ENCODE measurements around the gene SLC2A10. TPM values are rescaled to one million over a fixed set of nuclear protein-coding genes. Genes with fewer than 3 reads are reported as not detected.

SLC2A10 gene
- total RNA-seq, 1 experiment from 2014 or later = 9.6 TPM

DNA sequence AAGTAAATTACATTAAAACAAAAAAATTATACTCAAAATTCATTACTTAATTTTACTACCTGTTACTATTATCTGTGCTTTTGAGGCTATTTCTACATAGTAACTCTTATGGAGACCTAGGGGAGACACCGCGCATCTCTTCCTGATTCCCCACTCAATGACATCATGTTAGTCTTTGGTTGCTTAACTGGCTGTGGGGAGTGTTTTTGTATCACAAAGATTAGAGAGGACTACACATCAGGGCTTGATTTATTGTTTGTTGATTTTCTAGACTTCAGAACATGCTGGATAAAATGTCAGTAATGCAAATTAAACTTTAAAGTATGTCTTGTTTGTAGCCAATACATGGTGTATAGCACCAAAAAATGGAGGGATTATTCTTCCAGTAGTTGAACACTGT lies 26.0 kb downstream of the SLC2A10 start:
- TF ChIP-seq EZH2phosphoT487 (IDR thresholded peaks at IDR 0.05; ENCODE audit: borderline replicate concordance, low read length) (no peak), EZH2 (IDR thresholded peaks at IDR 0.05; ENCODE audit: low read length, unreplicated experiment) (no peak)
- TF ChIP-seq, protein P1, sequence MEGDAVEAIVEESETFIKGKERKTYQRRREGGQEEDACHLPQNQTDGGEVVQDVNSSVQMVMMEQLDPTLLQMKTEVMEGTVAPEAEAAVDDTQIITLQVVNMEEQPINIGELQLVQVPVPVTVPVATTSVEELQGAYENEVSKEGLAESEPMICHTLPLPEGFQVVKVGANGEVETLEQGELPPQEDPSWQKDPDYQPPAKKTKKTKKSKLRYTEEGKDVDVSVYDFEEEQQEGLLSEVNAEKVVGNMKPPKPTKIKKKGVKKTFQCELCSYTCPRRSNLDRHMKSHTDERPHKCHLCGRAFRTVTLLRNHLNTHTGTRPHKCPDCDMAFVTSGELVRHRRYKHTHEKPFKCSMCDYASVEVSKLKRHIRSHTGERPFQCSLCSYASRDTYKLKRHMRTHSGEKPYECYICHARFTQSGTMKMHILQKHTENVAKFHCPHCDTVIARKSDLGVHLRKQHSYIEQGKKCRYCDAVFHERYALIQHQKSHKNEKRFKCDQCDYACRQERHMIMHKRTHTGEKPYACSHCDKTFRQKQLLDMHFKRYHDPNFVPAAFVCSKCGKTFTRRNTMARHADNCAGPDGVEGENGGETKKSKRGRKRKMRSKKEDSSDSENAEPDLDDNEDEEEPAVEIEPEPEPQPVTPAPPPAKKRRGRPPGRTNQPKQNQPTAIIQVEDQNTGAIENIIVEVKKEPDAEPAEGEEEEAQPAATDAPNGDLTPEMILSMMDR (conservative IDR thresholded peaks at IDR 0.05; ENCODE audit: low read depth, low read length) = no peak

DNA sequence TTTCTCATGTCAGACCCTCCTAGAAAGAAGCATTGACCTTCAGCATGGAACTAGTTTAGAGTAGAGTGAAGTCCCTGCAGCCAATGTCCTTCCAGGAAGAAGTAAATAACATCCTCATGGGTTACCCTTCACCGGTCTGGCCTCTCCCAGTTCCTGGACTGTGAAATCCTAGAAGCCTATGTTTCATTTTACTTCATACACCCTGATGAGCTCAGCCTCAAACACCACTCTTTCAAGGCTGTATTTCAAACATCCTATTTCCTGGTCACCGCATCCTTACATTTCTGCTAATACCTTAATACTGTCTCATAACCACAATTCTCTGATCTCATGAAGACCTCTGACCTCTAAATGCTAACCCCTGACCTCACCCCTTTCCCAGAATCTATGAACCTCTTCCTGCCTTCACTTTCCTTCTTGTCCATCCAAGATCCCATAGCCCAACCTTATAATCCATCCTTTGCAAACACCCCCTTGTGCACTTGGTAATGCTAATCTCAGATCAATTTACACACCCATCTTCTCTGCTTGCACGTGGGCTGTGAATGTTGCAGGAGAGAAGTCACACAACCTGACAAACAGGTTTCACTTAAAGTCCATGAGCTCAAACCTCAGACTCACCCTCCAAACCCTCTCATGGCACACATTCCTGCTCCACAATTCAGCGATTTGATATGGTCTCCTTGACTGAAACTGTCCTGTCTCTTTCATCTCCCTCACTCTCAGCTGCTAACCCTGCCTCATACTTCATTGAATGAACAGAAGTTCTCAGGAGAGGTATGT lies 30.2 kb downstream of the SLC2A10 start:
- no peak overlapping the region; the same call in 1 of the 2 replicates for H3K9ac ChIP-seq (ENCODE audit: low read length)
- H3K4me2 ChIP-seq (ENCODE audit: low read length) = peak overlapping the region; percentile 57
- no peaks in the 10 kb centered on the region for H3F3A ChIP-seq (ENCODE audit: low read length, unreplicated experiment)
- intact Hi-C loops (cut with micrococcal nuclease) = no loop called here
- H3K9me3 ChIP-seq (ENCODE audit: low read length) = no peaks in the 10 kb centered on the region
- no peak overlapping the region for H3K4me3 ChIP-seq (ENCODE audit: low read length)
- CTCF ChIA-PET = interaction anchor here (1.8 kb wide), 1 partner anchor 13 kb away, joined by 6 read pairs; no protein-coding TSS in a partner anchor
- POLR2A ChIA-PET (ENCODE audit: unreplicated experiment) = interaction anchor here (0.5 kb wide), 1 partner anchor 12 kb away, joined by 3 read pairs; no protein-coding TSS in a partner anchor
- no TSS peak for BruUV-seq (replicated peaks)
- peak overlapping the region; percentile 74 for H3K27ac ChIP-seq (ENCODE audit: low read length)
- peak; percentile 89 for DNase-seq
- no peaks in the 10 kb centered on the region for H4K20me1 ChIP-seq (ENCODE audit: low read length)
- no peaks in the 10 kb centered on the region for H3K79me2 ChIP-seq (ENCODE audit: low read length)
- H2AFZ ChIP-seq (ENCODE audit: low read length) = peak overlapping the region; percentile 54
- no peaks in the 10 kb centered on the region for H3K36me3 ChIP-seq (ENCODE audit: low read depth, low read length)
- TF ChIP-seq EZH2 (IDR thresholded peaks at IDR 0.05; ENCODE audit: low read length, unreplicated experiment) = no peak
- no peaks in the 10 kb centered on the region for H3K27me3 ChIP-seq (ENCODE audit: low read length)
- H3K4me1 ChIP-seq (ENCODE audit: insufficient read depth, low read length) = peaks cover 29% of the 10 kb centered on the region
- peak; percentile 84 for ATAC-seq
- no peaks in the 10 kb centered on the region for H3K9me2 ChIP-seq (replicated peaks; ENCODE audit: low read length)

More for the DNA sequence above, 26.0 kb downstream of the SLC2A10 start:
- no peak overlapping the region for H3K4me2 ChIP-seq (ENCODE audit: low read length)
- CTCF ChIA-PET = interaction anchor here (0.5 kb wide), 1 partner anchor 133 kb away, joined by 5 read pairs; no protein-coding TSS in a partner anchor
- no peak overlapping the region for H3K9ac ChIP-seq (ENCODE audit: low read length)
- no peak overlapping the region for H2AFZ ChIP-seq (ENCODE audit: low read length)
- intact Hi-C loops (cut with micrococcal nuclease) = no loop called here
- no peaks in the 10 kb centered on the region for H3K79me2 ChIP-seq (ENCODE audit: low read length)
- no peaks in the 10 kb centered on the region for H3K27me3 ChIP-seq (ENCODE audit: low read length)
- POLR2A ChIA-PET (ENCODE audit: unreplicated experiment) = no interaction called here
- no peak overlapping the region for H3K27ac ChIP-seq (ENCODE audit: low read length)
- BruUV-seq (replicated peaks) = no TSS peak
- peaks cover 23% of the 10 kb centered on the region for H3K4me1 ChIP-seq (ENCODE audit: insufficient read depth, low read length)
- H3K9me2 ChIP-seq (replicated peaks; ENCODE audit: low read length) = no peaks in the 10 kb centered on the region
- no peaks in the 10 kb centered on the region for H3K36me3 ChIP-seq (ENCODE audit: low read depth, low read length)
- H3F3A ChIP-seq (ENCODE audit: low read length, unreplicated experiment) = no peaks in the 10 kb centered on the region
- no peaks in the 10 kb centered on the region for H4K20me1 ChIP-seq (ENCODE audit: low read length)
- no peak for DNase-seq
- no peak overlapping the region for H3K4me3 ChIP-seq (ENCODE audit: low read length)
- no peaks in the 10 kb centered on the region for H3K9me3 ChIP-seq (ENCODE audit: low read length)
- no peak for ATAC-seq

DNA sequence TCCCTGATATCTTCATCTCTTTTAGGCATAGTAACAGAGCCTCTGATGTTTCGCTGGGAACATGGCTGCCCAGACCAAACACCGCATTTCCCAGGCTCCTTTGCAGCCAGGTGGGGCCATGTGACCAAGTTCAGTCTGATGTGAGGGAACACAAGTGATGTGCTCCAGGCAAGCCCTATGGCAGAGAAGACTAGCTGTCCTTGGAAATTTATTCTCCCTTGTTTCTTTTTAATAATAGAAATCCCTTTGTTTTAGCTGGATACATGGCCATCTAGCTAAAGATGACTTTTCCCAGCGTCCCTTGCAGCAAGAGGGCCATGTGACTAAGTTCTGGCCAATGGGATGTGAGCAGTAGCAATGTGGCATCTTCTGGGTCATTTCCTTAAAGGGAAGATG lies 30.8 kb downstream of the SLC2A10 start:
- peaks cover 29% of the 10 kb centered on the region for H3K4me1 ChIP-seq (ENCODE audit: insufficient read depth, low read length)
- H3K36me3 ChIP-seq (ENCODE audit: low read depth, low read length) = no peaks in the 10 kb centered on the region
- BruUV-seq (replicated peaks) = TSS peak; percentile 27
- no peaks in the 10 kb centered on the region for H3K27me3 ChIP-seq (ENCODE audit: low read length)
- DNase-seq (no peak), ATAC-seq (no peak)
- H4K20me1 ChIP-seq (ENCODE audit: low read length) = no peaks in the 10 kb centered on the region
- CTCF ChIA-PET = interaction anchor here (1.8 kb wide), 1 partner anchor 12 kb away, joined by 6 read pairs; no protein-coding TSS in a partner anchor
- peak overlapping the region; percentile 57 for H3K4me2 ChIP-seq (ENCODE audit: low read length)
- H3F3A ChIP-seq (ENCODE audit: low read length, unreplicated experiment) = no peaks in the 10 kb centered on the region
- peak overlapping the region; percentile 74 for H3K27ac ChIP-seq (ENCODE audit: low read length)
- TF ChIP-seq EZH2 (IDR thresholded peaks at IDR 0.05; ENCODE audit: low read length, unreplicated experiment) = no peak
- TF ChIP-seq, protein P1 (conservative IDR thresholded peaks at IDR 0.05; ENCODE audit: low read depth, low read length) = no peak
- no peak for TF ChIP-seq EZH2phosphoT487 (IDR thresholded peaks at IDR 0.05; ENCODE audit: borderline replicate concordance, low read length)
- no peaks in the 10 kb centered on the region for H3K79me2 ChIP-seq (ENCODE audit: low read length)
- H3K9ac ChIP-seq (ENCODE audit: low read length) = no peak overlapping the region; the same call in 1 of the 2 replicates
- no peaks in the 10 kb centered on the region for H3K9me2 ChIP-seq (replicated peaks; ENCODE audit: low read length)
- no peak overlapping the region for H3K4me3 ChIP-seq (ENCODE audit: low read length)
- POLR2A ChIA-PET (ENCODE audit: unreplicated experiment) = no interaction called here
- H3K9me3 ChIP-seq (ENCODE audit: low read length) = no peaks in the 10 kb centered on the region
- intact Hi-C loops (cut with micrococcal nuclease) = no loop called here
- H2AFZ ChIP-seq (ENCODE audit: low read length) = peak overlapping the region; percentile 54
